Activated CD8-positive, alpha-beta memory T cell treated with anti-CD3 and anti-CD28 coated beads, Interleukin-2, amount 50 U/mL, for 48 hours (primary cell): ENCODE results near the gene SAMD7.
A peak's percentile ranks its signal among the peaks of the same experiment; 100 is the strongest.

ENCODE experiments used
- DNase-seq: peaks from one replicate; pipeline ENCODE4 v3.0.0-alpha.2; 2020

Gene SAMD7

GRCh38 chr3:169966951-169967915 lies 55.9 kb downstream of the SAMD7 start:
- peak; percentile 69 for DNase-seq

DNA sequence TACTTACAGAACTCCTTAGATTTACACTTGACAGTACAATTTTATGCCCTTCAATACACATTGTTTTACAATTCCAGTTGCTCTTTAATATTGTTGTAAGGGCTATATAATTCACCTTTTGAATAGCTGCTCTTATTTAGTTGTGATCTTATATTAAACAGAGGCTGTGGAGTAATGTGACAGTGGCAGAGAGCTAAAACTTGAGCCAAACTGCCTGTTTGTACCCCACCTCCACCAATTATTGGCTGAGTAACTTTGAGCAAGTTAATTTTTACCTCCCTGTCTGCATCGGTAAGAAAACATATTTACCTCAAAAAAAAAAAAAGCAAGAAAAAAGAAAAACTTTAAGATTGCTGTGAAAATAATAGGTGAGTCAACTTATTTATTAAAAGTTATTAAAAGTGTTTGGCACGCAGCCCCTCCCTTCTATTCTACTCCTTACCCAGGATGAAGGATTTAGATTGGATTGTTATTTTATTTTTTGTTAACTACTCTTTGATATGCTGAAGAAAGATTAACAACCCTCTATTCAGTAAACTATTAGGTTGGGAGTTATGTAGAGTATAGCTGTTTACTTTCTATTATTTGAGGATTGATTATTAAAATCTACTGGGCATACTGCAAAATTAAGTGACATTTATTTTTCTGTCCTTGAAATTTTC lies 57.0 kb downstream of the SAMD7 start:
- DNase-seq, result no peak

DNA sequence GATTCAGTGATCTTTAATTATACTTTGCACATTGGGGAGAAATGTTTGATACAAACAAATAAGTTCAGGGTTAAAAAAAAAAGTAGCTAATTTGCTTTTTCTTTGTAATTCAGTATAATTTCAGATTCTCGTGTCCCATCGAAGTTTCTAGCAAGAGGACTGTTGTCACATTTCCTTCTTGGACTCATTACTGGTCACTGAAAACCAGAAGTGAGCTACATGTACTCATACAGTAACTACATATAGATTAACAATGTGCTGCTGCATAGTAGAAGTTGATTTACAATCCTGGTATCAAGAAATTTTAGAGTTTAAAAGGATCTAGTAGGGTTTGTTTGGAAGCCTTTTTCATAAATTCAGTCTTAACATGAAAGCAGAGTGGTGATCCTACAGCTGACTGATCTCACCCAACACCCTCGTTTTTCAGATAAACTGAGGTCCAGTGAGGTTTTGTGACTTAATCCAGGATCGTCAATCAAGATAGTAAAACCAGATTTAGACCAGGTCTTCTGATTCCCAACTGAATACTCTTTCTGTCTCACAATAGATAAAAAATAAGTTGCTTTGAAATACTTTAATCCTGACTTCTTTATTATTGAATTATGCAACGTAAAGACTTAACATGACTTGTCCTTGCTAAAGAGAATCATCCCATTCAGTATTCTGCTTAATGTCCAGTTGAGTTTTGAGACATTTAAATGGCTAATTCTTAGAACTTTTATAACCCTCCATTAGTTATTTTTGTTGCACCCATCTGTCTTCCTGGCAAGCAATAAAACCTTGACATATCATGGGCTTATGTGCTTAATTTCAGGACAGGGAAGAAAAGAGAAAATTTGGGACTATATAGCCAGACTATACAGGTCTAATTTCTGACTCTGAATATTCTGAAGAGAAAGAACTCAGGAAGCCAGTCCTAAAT lies 58.1 kb downstream of the SAMD7 start:
- no peak for DNase-seq

- no peak for DNase-seq
These were observed 59.5 kb downstream of the SAMD7 start for GRCh38 chr3:169970847-169971246.

GRCh38 chr3:169971522-169971921 lies 60.1 kb downstream of the SAMD7 start:
- DNase-seq, result no peak

GRCh38 chr3:169980055-169980454 lies 68.7 kb downstream of the SAMD7 start:
- no peak for DNase-seq

DNA sequence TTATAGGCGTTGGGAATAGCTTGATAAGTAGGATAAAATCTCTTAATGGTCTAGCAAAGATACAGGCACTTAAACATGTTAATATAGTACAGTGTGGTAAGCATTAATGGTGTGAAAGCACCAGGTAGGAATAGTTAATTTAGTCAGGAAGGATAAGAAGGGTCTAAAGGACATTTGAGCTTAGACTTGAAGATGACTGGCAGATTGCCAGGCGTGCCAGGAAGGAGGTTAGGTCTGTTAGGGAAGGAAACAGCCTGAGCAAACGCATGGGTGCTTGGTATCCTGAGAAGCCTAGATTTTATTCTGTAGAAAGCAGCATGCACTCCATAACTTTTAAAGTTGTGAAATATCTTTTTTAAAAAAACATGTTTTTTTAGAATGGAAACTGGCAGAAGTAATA lies 72.9 kb downstream of the SAMD7 start:
- DNase-seq, result no peak
